ENCODE results near the gene NMNAT3.
A peak's percentile ranks its signal among the peaks of the same experiment; 100 is the strongest.

The NMNAT3 gene

GRCh38 chr3:139611528-139611927 lies 66.2 kb downstream of the NMNAT3 start:
- no peak for TF ChIP-seq CTCF (IDR thresholded peaks at IDR 0.05; ENCODE audit: insufficient read depth, low read depth, low read length, missing control alignments)
- no peak for DNase-seq (ENCODE audit: low read depth)
- H3K4me3 ChIP-seq (ENCODE audit: low read length) = no peak overlapping the region

- TF ChIP-seq CTCF (IDR thresholded peaks at IDR 0.05; ENCODE audit: insufficient read depth, low read depth, low read length, missing control alignments) = no peak
- DNase-seq (ENCODE audit: low read depth) = no peak
- H3K4me3 ChIP-seq (ENCODE audit: low read length) = no peak overlapping the region
Measured at GRCh38 chr3:139610886-139611285, 66.9 kb downstream of the NMNAT3 start.

- TF ChIP-seq CTCF (IDR thresholded peaks at IDR 0.05; ENCODE audit: insufficient read depth, low read depth, low read length, missing control alignments) = no peak
- no peak for DNase-seq (ENCODE audit: low read depth)
Measured at GRCh38 chr3:139608924-139609323, 68.8 kb downstream of the NMNAT3 start.

GRCh38 chr3:139608108-139608380 lies 69.7 kb downstream of the NMNAT3 start:
- DNase-seq (ENCODE audit: low read depth) = no peak
- TF ChIP-seq CTCF (IDR thresholded peaks at IDR 0.05; ENCODE audit: insufficient read depth, low read depth, low read length, missing control alignments) = no peak
- H3K4me3 ChIP-seq (ENCODE audit: low read length) = no peak overlapping the region

More at GRCh38 chr3:139608924-139609323, 68.8 kb downstream of the NMNAT3 start:
- H3K4me3 ChIP-seq (ENCODE audit: low read length) = no peak overlapping the region

GRCh38 chr3:139607257-139608107 lies 70.3 kb downstream of the NMNAT3 start:
- peak; percentile 25 for DNase-seq (ENCODE audit: low read depth)
- no peak overlapping the region for H3K4me3 ChIP-seq (ENCODE audit: low read length)
- no peak for TF ChIP-seq CTCF (IDR thresholded peaks at IDR 0.05; ENCODE audit: insufficient read depth, low read depth, low read length, missing control alignments)

GRCh38 chr3:139602003-139602402 lies 75.8 kb downstream of the NMNAT3 start:
- H3K4me3 ChIP-seq (ENCODE audit: low read length) = no peak overlapping the region
- DNase-seq (ENCODE audit: low read depth) = peak; percentile 26
- TF ChIP-seq CTCF (IDR thresholded peaks at IDR 0.05; ENCODE audit: insufficient read depth, low read depth, low read length, missing control alignments) = no peak
